NT2/D1 (cell line): ENCODE data around the gene BAZ1B.

Experiments used
- DNase-seq: peaks from one replicate; pipeline ENCODE4 v3.0.0-alpha.2; 2011; ENCODE audit warnings: low read depth, low spot score
- H3K27me3 ChIP-seq: 2 replicates; pipeline ENCODE4 v1.6.0; 2011; ENCODE audit warnings: mild to moderate bottlenecking; ENCODE audit not compliant: insufficient read length, insufficient read depth
- H3K36me3 ChIP-seq: 2 replicates; pipeline ENCODE4 v1.6.1; 2011; ENCODE audit warnings: mild to moderate bottlenecking, low read length, mixed read lengths; ENCODE audit not compliant: insufficient read depth, insufficient read length
- H3K4me1 ChIP-seq: 2 replicates; pipeline ENCODE4 v1.5.1; 2011; ENCODE audit not compliant: insufficient read depth, insufficient read length
- H3K4me3 ChIP-seq: 2 replicates; pipeline ENCODE4 v1.5.1; 2011; ENCODE audit warnings: low read depth; ENCODE audit not compliant: insufficient read length
- H3K9ac ChIP-seq: 2 replicates; pipeline ENCODE4 v1.6.0; 2011; ENCODE audit warnings: low read depth; ENCODE audit not compliant: insufficient read length
- H3K9me3 ChIP-seq: 2 replicates; pipeline ENCODE4 v1.5.1; 2011; ENCODE audit warnings: mild to moderate bottlenecking, low read length; ENCODE audit not compliant: insufficient read depth
- SUZ12 ChIP-seq: IDR thresholded peaks from 2 replicates; pipeline ENCODE4 v1.6.1; 2011; ENCODE audit not compliant: insufficient read length, insufficient read depth; ENCODE audit errors: extremely low read depth
- YY1 ChIP-seq: IDR thresholded peaks from 2 replicates; pipeline ENCODE4 v1.6.1; 2011; ENCODE audit not compliant: insufficient read length, insufficient read depth
- ZNF274 ChIP-seq: IDR thresholded peaks from 2 replicates; pipeline ENCODE4 v1.6.1; 2011; ENCODE audit warnings: mild to moderate bottlenecking, low read depth, low read length

The BAZ1B gene

GRCh38 chr7:73437621-73438416, 84.3 kb downstream of the BAZ1B start:
- Histone ChIP-seq H3K36me3 (peaks cover 39% of the 10 kb centered on the region), H3K4me3 (no peak overlapping the region), H3K27me3 (peaks cover 9% of the 10 kb centered on the region), H3K4me1 (peaks cover 18% of the 10 kb centered on the region), H3K9ac (no peak overlapping the region), H3K9me3 (no peaks in the 10 kb centered on the region)
- no peak for DNase-seq
- TF ChIP-seq YY1 (no peak), SUZ12 (no peak), ZNF274 (no peak)

DNA sequence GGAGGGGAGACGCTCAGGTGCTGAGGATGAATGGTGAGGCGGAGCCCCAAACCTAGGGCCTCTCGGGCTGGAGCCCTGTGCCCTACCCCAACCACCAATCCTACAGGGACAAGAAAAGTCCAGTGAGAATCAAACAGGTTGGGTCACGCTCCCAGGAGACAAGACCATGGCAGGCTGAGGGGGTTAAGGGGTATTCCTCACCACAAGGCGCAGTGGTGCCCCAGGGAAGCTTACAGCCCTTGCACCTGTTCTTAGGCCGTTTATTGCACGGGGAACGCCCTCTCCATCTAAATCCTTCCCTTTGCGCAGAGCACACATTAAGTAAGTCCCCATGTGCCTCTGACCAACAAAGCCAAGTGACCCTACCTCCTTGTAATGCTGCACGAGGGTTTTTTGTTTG, 85.0 kb downstream of the BAZ1B start:
- Histone ChIP-seq H3K4me1 (peaks cover 16% of the 10 kb centered on the region), H3K27me3 (peaks cover 9% of the 10 kb centered on the region), H3K36me3 (peaks cover 32% of the 10 kb centered on the region), H3K9me3 (no peaks in the 10 kb centered on the region), H3K4me3 (no peak overlapping the region), H3K9ac (no peak overlapping the region)
- DNase-seq = no peak
- no peak for TF ChIP-seq ZNF274
- TF ChIP-seq SUZ12 = no peak
- TF ChIP-seq YY1 = no peak

DNA sequence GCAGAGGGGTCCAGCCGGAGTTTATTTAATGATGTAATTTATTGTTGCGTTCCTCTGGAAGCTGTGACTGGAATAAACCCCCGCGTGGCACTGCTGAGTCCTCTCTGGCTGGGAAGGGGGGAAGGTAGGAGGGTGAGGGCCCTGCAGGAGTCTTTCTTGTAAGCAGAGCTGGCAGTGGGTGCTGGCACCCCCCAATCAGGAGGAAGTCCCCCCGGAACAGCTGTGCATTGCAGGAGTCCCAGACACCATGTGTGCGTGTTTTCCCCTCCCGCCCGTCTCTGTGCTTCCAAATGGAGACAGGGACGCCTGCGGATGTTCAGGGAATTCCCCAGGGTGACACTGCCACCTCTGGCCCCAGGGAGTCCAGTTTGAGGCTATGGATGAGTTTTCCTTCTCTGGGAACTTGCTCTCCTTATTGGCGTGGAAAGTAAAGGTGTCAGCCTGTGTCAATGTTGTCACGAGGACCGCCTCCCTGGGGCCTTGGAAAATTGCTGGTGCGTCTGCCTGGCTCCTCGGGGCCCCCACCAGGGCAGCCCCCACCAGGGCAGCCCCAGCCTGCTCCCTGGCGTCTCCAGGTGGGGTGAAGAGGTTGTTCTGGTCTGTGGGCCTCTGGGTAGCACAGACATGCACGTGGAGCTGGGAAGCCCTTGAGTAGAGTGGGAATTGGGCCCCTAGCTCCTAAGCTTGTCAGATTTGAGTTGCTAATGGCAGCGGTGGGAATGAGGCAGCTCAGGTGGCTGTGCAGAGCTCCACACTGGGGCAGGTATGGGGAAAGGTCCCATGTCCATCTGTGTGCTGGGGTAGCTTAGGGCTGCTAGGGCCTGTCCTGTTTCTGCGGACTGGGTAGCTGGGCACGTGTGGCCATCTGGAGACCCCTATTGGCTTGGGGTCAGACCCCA, 85.8 kb downstream of the BAZ1B start:
- Histone ChIP-seq H3K27me3 (peaks cover 9% of the 10 kb centered on the region), H3K4me1 (peaks cover 16% of the 10 kb centered on the region), H3K9me3 (no peaks in the 10 kb centered on the region), H3K36me3 (peaks cover 24% of the 10 kb centered on the region), H3K4me3 (no peak overlapping the region), H3K9ac (peak overlapping the region; percentile 21)
- DNase-seq = no peak
- TF ChIP-seq YY1 = no peak
- no peak for TF ChIP-seq ZNF274
- TF ChIP-seq SUZ12 = no peak

DNA sequence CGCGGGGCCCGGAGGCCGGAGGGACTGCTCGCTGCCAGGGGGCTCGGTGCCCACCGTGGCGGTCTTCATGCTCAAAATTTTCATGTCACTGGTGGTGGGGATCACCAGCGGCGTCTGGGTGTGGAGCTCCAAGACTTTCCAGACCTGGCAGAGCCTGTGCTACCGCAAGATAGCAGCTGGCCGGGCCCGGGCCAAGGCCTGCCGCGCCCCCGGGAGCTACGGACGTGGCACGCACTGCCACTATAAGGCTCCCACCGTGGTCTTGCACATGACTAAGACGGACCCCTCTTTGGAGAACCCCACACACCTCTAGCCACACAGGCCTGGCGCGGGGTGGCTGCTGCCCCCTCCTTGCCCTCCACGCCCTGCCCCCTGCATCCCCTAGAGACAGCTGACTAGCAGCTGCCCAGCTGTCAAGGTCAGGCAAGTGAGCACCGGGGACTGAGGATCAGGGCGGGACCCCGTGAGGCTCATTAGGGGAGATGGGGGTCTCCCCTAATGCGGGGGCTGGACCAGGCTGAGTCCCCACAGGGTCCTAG, 86.6 kb downstream of the BAZ1B start:
- Histone ChIP-seq H3K9ac (no peak overlapping the region), H3K4me1 (peaks cover 16% of the 10 kb centered on the region), H3K9me3 (no peaks in the 10 kb centered on the region), H3K27me3 (peaks cover 9% of the 10 kb centered on the region), H3K36me3 (peaks cover 17% of the 10 kb centered on the region), H3K4me3 (no peak overlapping the region)
- DNase-seq = no peak
- TF ChIP-seq YY1 = no peak
- TF ChIP-seq ZNF274 = no peak

GRCh38 chr7:73434701-73435069, 87.4 kb downstream of the BAZ1B start:
- H3K4me3 ChIP-seq = no peak overlapping the region
- no peak overlapping the region for H3K9ac ChIP-seq
- no peak for TF ChIP-seq YY1
- no peak for TF ChIP-seq ZNF274
- no peak for TF ChIP-seq SUZ12
- peaks cover 16% of the 10 kb centered on the region for H3K4me1 ChIP-seq
- H3K9me3 ChIP-seq = no peaks in the 10 kb centered on the region
- H3K36me3 ChIP-seq = peaks cover 12% of the 10 kb centered on the region
- DNase-seq = no peak
- peaks cover 9% of the 10 kb centered on the region for H3K27me3 ChIP-seq

GRCh38 chr7:73433924-73434700, 88.0 kb downstream of the BAZ1B start:
- H3K4me3 ChIP-seq = peak overlapping the region; percentile 42
- peaks cover 6% of the 10 kb centered on the region for H3K36me3 ChIP-seq
- H3K9me3 ChIP-seq = no peaks in the 10 kb centered on the region
- peaks cover 19% of the 10 kb centered on the region for H3K4me1 ChIP-seq
- H3K27me3 ChIP-seq = peaks cover 9% of the 10 kb centered on the region
- TF ChIP-seq YY1 (no peak), SUZ12 (no peak), ZNF274 (no peak)
- DNase-seq = no peak
- peak overlapping the region; percentile 21 for H3K9ac ChIP-seq
